ENCODE results near the gene EFNA5.

The EFNA5 gene

DNA sequence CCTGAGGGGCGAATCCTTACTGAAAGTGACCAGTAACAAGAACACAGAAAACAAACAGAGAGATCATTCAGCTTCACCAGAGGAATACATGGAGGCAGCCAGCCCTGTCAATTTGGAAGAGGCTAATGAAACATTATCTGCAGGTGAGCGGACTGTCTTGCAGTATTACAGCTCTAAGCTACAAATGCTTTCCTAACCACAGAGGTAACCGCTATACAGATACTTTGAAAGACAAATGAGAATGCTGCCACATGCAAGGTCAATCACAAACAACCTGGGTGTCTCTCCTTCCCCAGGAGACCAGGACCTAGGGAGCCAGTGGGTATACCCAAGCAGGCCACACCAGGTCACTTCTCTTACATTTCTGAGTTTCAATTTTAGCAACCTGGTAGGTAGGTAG is 30.2 kb downstream of the EFNA5 start:
- Histone ChIP-seq H3K4me3 (ENCODE audit: insufficient read length, low read depth) (no peak overlapping the region), H3K27me3 (ENCODE audit: insufficient read depth, insufficient read length) (no peaks in the 10 kb centered on the region), H3K4me1 (ENCODE audit: insufficient read depth, insufficient read length) (no peaks in the 10 kb centered on the region), H3K9ac (ENCODE audit: insufficient read length, low read depth) (no peak overlapping the region), H3K9me3 (ENCODE audit: insufficient read depth, low read length) (no peaks in the 10 kb centered on the region), H3K36me3 (ENCODE audit: insufficient read depth, insufficient read length, low read length) (no peaks in the 10 kb centered on the region)
- no peak for DNase-seq (ENCODE audit: low read depth, low spot score)
- TF ChIP-seq YY1 (IDR thresholded peaks at IDR 0.05; ENCODE audit: insufficient read depth, insufficient read length), result no peak
- no peak for TF ChIP-seq ZNF274 (IDR thresholded peaks at IDR 0.05; ENCODE audit: low read depth, low read length)
- no peak for TF ChIP-seq SUZ12 (IDR thresholded peaks at IDR 0.05; ENCODE audit: extremely low read depth, insufficient read depth, insufficient read length)

DNA sequence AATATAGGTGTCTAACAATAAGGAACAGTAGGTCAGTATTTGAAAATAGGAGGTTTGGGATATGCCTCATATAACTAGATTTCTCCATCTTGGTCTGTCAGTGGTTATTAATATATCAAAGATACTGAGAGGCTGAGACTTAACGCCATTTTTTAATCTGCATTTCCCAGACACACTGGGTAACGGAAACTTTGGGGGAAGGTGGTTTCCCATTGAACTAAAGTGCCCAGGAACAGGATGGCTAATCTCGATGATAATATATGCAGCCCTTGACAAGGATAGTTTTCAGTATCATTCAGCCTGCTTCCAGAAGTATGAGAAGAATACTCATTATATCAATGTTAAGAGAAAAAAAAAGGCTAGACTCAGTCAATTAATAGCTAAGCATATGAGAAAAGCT is 30.7 kb downstream of the EFNA5 start:
- no peak overlapping the region for H3K4me3 ChIP-seq (ENCODE audit: insufficient read length, low read depth)
- H3K36me3 ChIP-seq (ENCODE audit: insufficient read depth, insufficient read length, low read length), result no peaks in the 10 kb centered on the region
- no peaks in the 10 kb centered on the region for H3K9me3 ChIP-seq (ENCODE audit: insufficient read depth, low read length)
- H3K27me3 ChIP-seq (ENCODE audit: insufficient read depth, insufficient read length), result no peaks in the 10 kb centered on the region
- H3K9ac ChIP-seq (ENCODE audit: insufficient read length, low read depth), result no peak overlapping the region
- no peak for DNase-seq (ENCODE audit: low read depth, low spot score)
- TF ChIP-seq SUZ12 (IDR thresholded peaks at IDR 0.05; ENCODE audit: extremely low read depth, insufficient read depth, insufficient read length), result no peak
- no peak for TF ChIP-seq ZNF274 (IDR thresholded peaks at IDR 0.05; ENCODE audit: low read depth, low read length)
- TF ChIP-seq YY1 (IDR thresholded peaks at IDR 0.05; ENCODE audit: insufficient read depth, insufficient read length), result no peak
- no peaks in the 10 kb centered on the region for H3K4me1 ChIP-seq (ENCODE audit: insufficient read depth, insufficient read length)

- Histone ChIP-seq H3K27me3 (ENCODE audit: insufficient read depth, insufficient read length) (no peaks in the 10 kb centered on the region), H3K36me3 (ENCODE audit: insufficient read depth, insufficient read length, low read length) (no peaks in the 10 kb centered on the region), H3K9me3 (ENCODE audit: insufficient read depth, low read length) (no peaks in the 10 kb centered on the region), H3K4me3 (ENCODE audit: insufficient read length, low read depth) (no peak overlapping the region), H3K9ac (ENCODE audit: insufficient read length, low read depth) (no peak overlapping the region), H3K4me1 (ENCODE audit: insufficient read depth, insufficient read length) (no peaks in the 10 kb centered on the region)
- DNase-seq (ENCODE audit: low read depth, low spot score), result no peak
- no peak for TF ChIP-seq ZNF274 (IDR thresholded peaks at IDR 0.05; ENCODE audit: low read depth, low read length)
- no peak for TF ChIP-seq SUZ12 (IDR thresholded peaks at IDR 0.05; ENCODE audit: extremely low read depth, insufficient read depth, insufficient read length)
- TF ChIP-seq YY1 (IDR thresholded peaks at IDR 0.05; ENCODE audit: insufficient read depth, insufficient read length), result no peak
Measured at GRCh38 chr5:107636555-107636954, 34.2 kb downstream of the EFNA5 start.

DNA sequence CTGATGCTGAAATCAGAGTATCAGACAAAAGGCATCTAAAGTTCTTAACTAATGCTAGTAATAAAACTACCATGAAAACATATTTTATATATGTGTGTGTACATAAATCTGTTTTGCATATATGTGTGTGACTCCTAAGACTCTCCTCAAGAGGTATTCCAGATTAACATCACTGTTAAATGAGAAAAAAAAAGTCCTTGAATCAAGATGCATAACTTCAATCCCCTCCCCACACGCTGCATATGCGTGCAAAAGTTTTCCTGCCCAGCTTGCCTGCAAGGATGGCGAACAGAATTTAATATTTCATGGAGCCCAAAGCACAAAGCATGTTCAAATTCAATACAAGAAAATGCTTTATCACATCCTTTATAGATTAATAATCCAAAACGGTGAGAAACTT is 34.7 kb downstream of the EFNA5 start:
- H3K4me3 ChIP-seq (ENCODE audit: insufficient read length, low read depth), result no peak overlapping the region
- no peak for DNase-seq (ENCODE audit: low read depth, low spot score)
- TF ChIP-seq ZNF274 (IDR thresholded peaks at IDR 0.05; ENCODE audit: low read depth, low read length), result no peak
- no peak for TF ChIP-seq SUZ12 (IDR thresholded peaks at IDR 0.05; ENCODE audit: extremely low read depth, insufficient read depth, insufficient read length)
- no peak for TF ChIP-seq YY1 (IDR thresholded peaks at IDR 0.05; ENCODE audit: insufficient read depth, insufficient read length)
- no peak overlapping the region for H3K9ac ChIP-seq (ENCODE audit: insufficient read length, low read depth)
- no peaks in the 10 kb centered on the region for H3K9me3 ChIP-seq (ENCODE audit: insufficient read depth, low read length)
- H3K36me3 ChIP-seq (ENCODE audit: insufficient read depth, insufficient read length, low read length), result no peaks in the 10 kb centered on the region
- H3K27me3 ChIP-seq (ENCODE audit: insufficient read depth, insufficient read length), result no peaks in the 10 kb centered on the region
- H3K4me1 ChIP-seq (ENCODE audit: insufficient read depth, insufficient read length), result no peaks in the 10 kb centered on the region

GRCh38 chr5:107634981-107635848 is 35.5 kb downstream of the EFNA5 start:
- Histone ChIP-seq H3K9me3 (ENCODE audit: insufficient read depth, low read length) (no peaks in the 10 kb centered on the region), H3K36me3 (ENCODE audit: insufficient read depth, insufficient read length, low read length) (no peaks in the 10 kb centered on the region), H3K27me3 (ENCODE audit: insufficient read depth, insufficient read length) (no peaks in the 10 kb centered on the region), H3K4me3 (ENCODE audit: insufficient read length, low read depth) (no peak overlapping the region), H3K4me1 (ENCODE audit: insufficient read depth, insufficient read length) (no peaks in the 10 kb centered on the region), H3K9ac (ENCODE audit: insufficient read length, low read depth) (no peak overlapping the region)
- DNase-seq (ENCODE audit: low read depth, low spot score), result no peak
- TF ChIP-seq SUZ12 (IDR thresholded peaks at IDR 0.05; ENCODE audit: extremely low read depth, insufficient read depth, insufficient read length) (no peak), ZNF274 (IDR thresholded peaks at IDR 0.05; ENCODE audit: low read depth, low read length) (no peak), YY1 (IDR thresholded peaks at IDR 0.05; ENCODE audit: insufficient read depth, insufficient read length) (no peak)

- DNase-seq (ENCODE audit: low read depth, low spot score), result no peak
- H3K36me3 ChIP-seq (ENCODE audit: insufficient read depth, insufficient read length, low read length), result no peaks in the 10 kb centered on the region
- TF ChIP-seq SUZ12 (IDR thresholded peaks at IDR 0.05; ENCODE audit: extremely low read depth, insufficient read depth, insufficient read length) (no peak), YY1 (IDR thresholded peaks at IDR 0.05; ENCODE audit: insufficient read depth, insufficient read length) (no peak), ZNF274 (IDR thresholded peaks at IDR 0.05; ENCODE audit: low read depth, low read length) (no peak)
- H3K9me3 ChIP-seq (ENCODE audit: insufficient read depth, low read length), result no peaks in the 10 kb centered on the region
- H3K9ac ChIP-seq (ENCODE audit: insufficient read length, low read depth), result no peak overlapping the region
- no peaks in the 10 kb centered on the region for H3K27me3 ChIP-seq (ENCODE audit: insufficient read depth, insufficient read length)
- no peaks in the 10 kb centered on the region for H3K4me1 ChIP-seq (ENCODE audit: insufficient read depth, insufficient read length)
- no peak overlapping the region for H3K4me3 ChIP-seq (ENCODE audit: insufficient read length, low read depth)
Measured at GRCh38 chr5:107633171-107633901, 37.4 kb downstream of the EFNA5 start.

GRCh38 chr5:107631805-107632362 is 38.9 kb downstream of the EFNA5 start:
- H3K9ac ChIP-seq (ENCODE audit: insufficient read length, low read depth), result no peak overlapping the region
- no peaks in the 10 kb centered on the region for H3K9me3 ChIP-seq (ENCODE audit: insufficient read depth, low read length)
- no peak for DNase-seq (ENCODE audit: low read depth, low spot score)
- no peaks in the 10 kb centered on the region for H3K27me3 ChIP-seq (ENCODE audit: insufficient read depth, insufficient read length)
- TF ChIP-seq YY1 (IDR thresholded peaks at IDR 0.05; ENCODE audit: insufficient read depth, insufficient read length), result no peak
- TF ChIP-seq SUZ12 (IDR thresholded peaks at IDR 0.05; ENCODE audit: extremely low read depth, insufficient read depth, insufficient read length), result no peak
- TF ChIP-seq ZNF274 (IDR thresholded peaks at IDR 0.05; ENCODE audit: low read depth, low read length), result no peak
- H3K4me1 ChIP-seq (ENCODE audit: insufficient read depth, insufficient read length), result no peaks in the 10 kb centered on the region
- no peak overlapping the region for H3K4me3 ChIP-seq (ENCODE audit: insufficient read length, low read depth)
- H3K36me3 ChIP-seq (ENCODE audit: insufficient read depth, insufficient read length, low read length), result no peaks in the 10 kb centered on the region

All from NT2/D1 (cell line).